Ishikawa (cell line): ENCODE measurements around the gene CAPN11.

Experiments
- EP300 ChIP-seq: IDR thresholded peaks from 2 replicates; pipeline ENCODE4 v1.6.1; 2012; ENCODE audit warnings: borderline replicate concordance
- MAX ChIP-seq: IDR thresholded peaks from 2 replicates; pipeline ENCODE4 v1.6.1; 2012
- NFIC ChIP-seq: IDR thresholded peaks from 2 replicates; pipeline ENCODE4 v1.6.1; 2012
- REST ChIP-seq: IDR thresholded peaks from 2 replicates; pipeline ENCODE4 v1.6.1; 2012; ENCODE audit warnings: low read depth, mild to moderate bottlenecking

- TF ChIP-seq REST (no peak), EP300 (no peak), MAX (no peak), NFIC (no peak)
Observed at GRCh38 chr6:44179072-44179536, 20.5 kb downstream of the CAPN11 start.
